Mesodermal cell (in vitro differentiated cells): ENCODE data around the gene AP4S1.

Experiments
- H3K27ac ChIP-seq: 2 replicates; pipeline ENCODE4 v1.7.0; 2013; ENCODE audit warnings: mild to moderate bottlenecking, low read depth, low read length, moderate library complexity; ENCODE audit not compliant: severe bottlenecking
- H3K36me3 ChIP-seq: 2 replicates; pipeline ENCODE4 v1.7.1; 2013; ENCODE audit warnings: mild to moderate bottlenecking, low read length, moderate library complexity; ENCODE audit not compliant: control insufficient read depth, insufficient read depth
- H3K4me1 ChIP-seq: one replicate; pipeline ENCODE4 v1.7.1; 2013; ENCODE audit warnings: mild to moderate bottlenecking, low read length; ENCODE audit not compliant: insufficient read depth, control insufficient read depth, poor library complexity, severe bottlenecking
- H3K4me3 ChIP-seq: 2 replicates; pipeline ENCODE4 v1.7.0; 2013; ENCODE audit warnings: low read length, control low read depth, mild to moderate bottlenecking; ENCODE audit not compliant: insufficient read depth, poor library complexity, severe bottlenecking; ENCODE audit errors: extremely low read depth
- H3K9me3 ChIP-seq: 2 replicates; pipeline ENCODE4 v1.7.1; 2013; ENCODE audit warnings: mild to moderate bottlenecking, low read length, moderate library complexity; ENCODE audit not compliant: control insufficient read depth
- WGBS, 2 experiments: methylation state at CpG; one replicate each; pipeline ENCODE4 v1.1.5; 2013; ENCODE audit warnings: missing lambda C conversion rate in 2 of 2; ENCODE audit not compliant: insufficient coverage in 2 of 2; 5-methylcytosine and 5-hydroxymethylcytosine counted together

AP4S1 gene

GRCh38 chr14:31113794-31114193 is 88.3 kb downstream of the AP4S1 start:
- Histone ChIP-seq H3K27ac (no peak overlapping the region), H3K36me3 (peaks cover 76% of the 10 kb centered on the region), H3K4me3 (no peak overlapping the region), H3K4me1 (no peaks in the 10 kb centered on the region), H3K9me3 (no peaks in the 10 kb centered on the region)
- 100% methylated on average over 2 of the region's 3 CpGs for WGBS, 2 experiments

GRCh38 chr14:31118892-31119291 is 93.4 kb downstream of the AP4S1 start:
- Histone ChIP-seq H3K9me3 (no peaks in the 10 kb centered on the region), H3K27ac (no peak overlapping the region), H3K4me1 (no peaks in the 10 kb centered on the region), H3K4me3 (no peak overlapping the region), H3K36me3 (peaks cover 85% of the 10 kb centered on the region)
- WGBS, 2 experiments = 86 to 95% methylated on average over 3 of the region's 3 CpGs

- Histone ChIP-seq H3K36me3 (peaks cover 77% of the 10 kb centered on the region), H3K9me3 (no peaks in the 10 kb centered on the region), H3K4me3 (no peak overlapping the region), H3K4me1 (no peaks in the 10 kb centered on the region), H3K27ac (no peak overlapping the region)
- 88 to 93% methylated on average over 6 to 7 of the region's 8 CpGs for WGBS, 2 experiments
Observed at GRCh38 chr14:31122098-31122611, 96.7 kb downstream of the AP4S1 start.

- WGBS, 2 experiments = 70 to 76% methylated on average over 1 to 3 of the region's 4 CpGs
- Histone ChIP-seq H3K27ac (no peak overlapping the region), H3K4me3 (no peak overlapping the region), H3K36me3 (peaks cover 78% of the 10 kb centered on the region), H3K4me1 (no peaks in the 10 kb centered on the region), H3K9me3 (no peaks in the 10 kb centered on the region)
Observed at GRCh38 chr14:31122921-31123320, 97.5 kb downstream of the AP4S1 start.

GRCh38 chr14:31124197-31124596 is 98.7 kb downstream of the AP4S1 start:
- WGBS, 2 experiments = 100% methylated on average over 1 to 3 of the region's 3 CpGs
- H3K27ac ChIP-seq = no peak overlapping the region
- no peak overlapping the region for H3K4me3 ChIP-seq
- no peaks in the 10 kb centered on the region for H3K9me3 ChIP-seq
- no peaks in the 10 kb centered on the region for H3K4me1 ChIP-seq
- H3K36me3 ChIP-seq = peaks cover 80% of the 10 kb centered on the region

- 95 to 98% methylated on average over 6 of the region's 6 CpGs for WGBS, 2 experiments
- H3K36me3 ChIP-seq = peaks cover 76% of the 10 kb centered on the region
- H3K27ac ChIP-seq = no peak overlapping the region
- no peaks in the 10 kb centered on the region for H3K4me1 ChIP-seq
- no peak overlapping the region for H3K4me3 ChIP-seq
- no peaks in the 10 kb centered on the region for H3K9me3 ChIP-seq
Observed at GRCh38 chr14:31125231-31125630, 99.8 kb downstream of the AP4S1 start.

GRCh38 chr14:31126680-31127079 is 101.2 kb downstream of the AP4S1 start:
- no peaks in the 10 kb centered on the region for H3K4me1 ChIP-seq
- H3K4me3 ChIP-seq = no peak overlapping the region
- peaks cover 73% of the 10 kb centered on the region for H3K36me3 ChIP-seq
- 92 to 100% methylated on average over 5 of the region's 7 CpGs for WGBS, 2 experiments
- no peak overlapping the region for H3K27ac ChIP-seq
- no peaks in the 10 kb centered on the region for H3K9me3 ChIP-seq

- Histone ChIP-seq H3K27ac (no peak overlapping the region), H3K9me3 (no peaks in the 10 kb centered on the region), H3K36me3 (peaks cover 63% of the 10 kb centered on the region), H3K4me1 (no peaks in the 10 kb centered on the region), H3K4me3 (no peak overlapping the region)
Observed at GRCh38 chr14:31127690-31128089, 102.2 kb downstream of the AP4S1 start.

GRCh38 chr14:31128601-31129526 is 103.4 kb downstream of the AP4S1 start:
- H3K27ac ChIP-seq = no peak overlapping the region
- H3K4me1 ChIP-seq = no peaks in the 10 kb centered on the region
- peaks cover 62% of the 10 kb centered on the region for H3K36me3 ChIP-seq
- H3K4me3 ChIP-seq = no peak overlapping the region
- 95 to 99% methylated on average over 16 of the region's 18 CpGs for WGBS, 2 experiments
- H3K9me3 ChIP-seq = no peaks in the 10 kb centered on the region

- no peak overlapping the region for H3K27ac ChIP-seq
- no peaks in the 10 kb centered on the region for H3K9me3 ChIP-seq
- H3K4me3 ChIP-seq = no peak overlapping the region
- WGBS, 2 experiments = 95 to 97% methylated on average over 4 of the region's 6 CpGs
- H3K36me3 ChIP-seq = peaks cover 64% of the 10 kb centered on the region
- no peaks in the 10 kb centered on the region for H3K4me1 ChIP-seq
Observed at GRCh38 chr14:31133133-31133532, 107.7 kb downstream of the AP4S1 start.

- WGBS, 2 experiments = 95 to 100% methylated on average over 7 to 8 of the region's 12 CpGs
- peaks cover 65% of the 10 kb centered on the region for H3K36me3 ChIP-seq
Observed at GRCh38 chr14:31137214-31137889, 111.9 kb downstream of the AP4S1 start.

More at GRCh38 chr14:31137214-31137889, 111.9 kb downstream of the AP4S1 start:
- H3K9me3 ChIP-seq = no peaks in the 10 kb centered on the region
- no peak overlapping the region for H3K4me3 ChIP-seq
- H3K4me1 ChIP-seq = no peaks in the 10 kb centered on the region
- H3K27ac ChIP-seq = no peak overlapping the region
